Measurements from ENCODE around the gene ATXN1.

ATXN1 gene

GRCh38 chr6:16344756-16345155 lies 416.5 kb downstream of the ATXN1 start:
- no peak for DNase-seq

- no peak for DNase-seq
Observed at GRCh38 chr6:16343593-16343992, 417.7 kb downstream of the ATXN1 start.

GRCh38 chr6:16339265-16339587 lies 422.0 kb downstream of the ATXN1 start:
- DNase-seq: no peak

- DNase-seq: no peak
Observed at GRCh38 chr6:16338577-16339264, 422.5 kb downstream of the ATXN1 start.

- DNase-seq: no peak
Observed at GRCh38 chr6:16337295-16337975, 423.8 kb downstream of the ATXN1 start.

- no peak for DNase-seq
Observed at GRCh38 chr6:16336911-16337294, 424.4 kb downstream of the ATXN1 start.

- no peak for DNase-seq
Observed at GRCh38 chr6:16336056-16336818, 425.0 kb downstream of the ATXN1 start.

- no peak for DNase-seq
Observed at GRCh38 chr6:16335176-16335575, 426.1 kb downstream of the ATXN1 start.

GRCh38 chr6:16334671-16335070 lies 426.6 kb downstream of the ATXN1 start:
- DNase-seq: no peak

GRCh38 chr6:16333580-16333979 lies 427.7 kb downstream of the ATXN1 start:
- no peak for DNase-seq

- peak; percentile 84 for DNase-seq
Observed at GRCh38 chr6:16332175-16332542, 429.1 kb downstream of the ATXN1 start.

GRCh38 chr6:16331384-16332174 lies 429.7 kb downstream of the ATXN1 start:
- DNase-seq: peak; percentile 95

- no peak for DNase-seq
Observed at GRCh38 chr6:16329233-16329632, 432.0 kb downstream of the ATXN1 start.

- DNase-seq: no peak
Observed at GRCh38 chr6:16327777-16328325, 433.4 kb downstream of the ATXN1 start.

GRCh38 chr6:16326971-16327776 lies 434.1 kb downstream of the ATXN1 start:
- DNase-seq: no peak

GRCh38 chr6:16326531-16326930 lies 434.7 kb downstream of the ATXN1 start:
- no peak for DNase-seq

- peak; percentile 10 for DNase-seq
Observed at GRCh38 chr6:16324606-16325225, 436.5 kb downstream of the ATXN1 start.

GRCh38 chr6:16324184-16324583 lies 437.1 kb downstream of the ATXN1 start:
- DNase-seq: no peak

GRCh38 chr6:16322666-16323312 lies 438.5 kb downstream of the ATXN1 start:
- DNase-seq: no peak

- DNase-seq: no peak
Observed at GRCh38 chr6:16321826-16322225, 439.4 kb downstream of the ATXN1 start.

GRCh38 chr6:16321341-16321710 lies 439.9 kb downstream of the ATXN1 start:
- DNase-seq: no peak
